HEK293T (cell line): ENCODE results near the gene COL6A3.

Experiments used
- ARNT ChIP-seq: fragments of 450-650 bp; IDR thresholded peaks from 2 replicates; pipeline ENCODE4 v1.6.1; 2017; ENCODE audit warnings: mild to moderate bottlenecking
- FOXA1 ChIP-seq: fragments of 450-650 bp; IDR thresholded peaks from 2 replicates; pipeline ENCODE4 v1.6.1; 2016; ENCODE audit warnings: mild to moderate bottlenecking
- LEF1 ChIP-seq: fragments of 450-650 bp; IDR thresholded peaks from 2 replicates; pipeline ENCODE4 v1.6.1; 2017; ENCODE audit warnings: mild to moderate bottlenecking, borderline replicate concordance
- SP1 ChIP-seq: fragments of 450-650 bp; IDR thresholded peaks from 2 replicates; pipeline ENCODE4 v1.6.1; 2017

GRCh38 chr2:237351046-237351445 lies 62.9 kb downstream of the COL6A3 start:
- TF ChIP-seq SP1 (no peak), ARNT (no peak), LEF1 (no peak), FOXA1 (no peak)
